Upper lobe of left lung (tissue), 4 donors: ENCODE data around the gene BID.

ENCODE experiments used
- CTCF ChIP-seq, 6 experiments: fragments of 450-650 bp in 4 of 6; fragments of 200-600 bp in 2 of 6; sonication (generic) in 2 of 6; IDR thresholded peaks; one replicate each; pipeline ENCODE4 v1.5.1; 2016 to 2019; ENCODE audit warnings: antibody characterized with exemption in 6 of 6
- POLR2A ChIP-seq, 4 donors: fragments of 450-650 bp; IDR thresholded peaks; one replicate each; pipeline ENCODE4 v1.5.1; 2016 to 2017; ENCODE audit warnings: antibody characterized with exemption in 4 of 4, mild to moderate bottlenecking in 2 of 4

GRCh38 chr22:17811119-17811518 is 36.9 kb upstream of the BID start:
- TF ChIP-seq POLR2A (IDR thresholded peaks at IDR 0.05) (no peak), CTCF (IDR thresholded peaks at IDR 0.05) (no peak)
